ENCODE data around the gene ELK4. TPM values are rescaled to one million over a fixed set of nuclear protein-coding genes. Genes with fewer than 3 reads are reported as not detected.

Gene ELK4
- total and polyA plus RNA-seq, 12 donors: 4.7 to 45.6 (median 38.9) TPM

GRCh38 chr1:205650241-205650640 lies 18.4 kb upstream of the ELK4 start:
- no peak for DNase-seq
- Histone ChIP-seq H3K27me3 (no peaks in the 10 kb centered on the region), H3K4me1 (peaks cover 0 to 4% (median 0%) of the 10 kb centered on the region in 9 donors), H3K9me3 (no peaks in the 10 kb centered on the region), H3K36me3 (no peaks in the 10 kb centered on the region), H3K27ac (no peak overlapping the region), H3K4me3 (no peak overlapping the region)
- TF ChIP-seq CTCF (IDR thresholded peaks at IDR 0.05): no peak
- intact Hi-C loops (cut with DNase I): loop anchor here in 1 of 10 donors (10.0 kb wide), 1 partner anchor 455 kb away; no protein-coding TSS in a partner anchor
- ATAC-seq: no peak
- 84 to 92% methylated on average over 1 of the region's 1 CpG for WGBS, 2 donors

GRCh38 chr1:205645519-205645918 lies 13.7 kb upstream of the ELK4 start:
- intact Hi-C loops (cut with DNase I): no loop called here
- Histone ChIP-seq H3K4me3 (no peak overlapping the region), H3K27ac (no peak overlapping the region), H3K27me3 (no peaks in the 10 kb centered on the region), H3K9me3 (no peaks in the 10 kb centered on the region), H3K36me3 (no peaks in the 10 kb centered on the region), H3K4me1 (peaks cover 0 to 4% (median 0%) of the 10 kb centered on the region in 9 donors)
- TF ChIP-seq CTCF (IDR thresholded peaks at IDR 0.05): no peak
- 87 to 91% methylated on average over 8 of the region's 8 CpGs for WGBS, 2 donors
- DNase-seq (no peak), ATAC-seq (no peak)

- intact Hi-C loops (cut with DNase I): loop anchor here in 1 of 10 donors (5.0 kb wide), 1 partner anchor 115 kb away; no protein-coding TSS in a partner anchor
- Histone ChIP-seq H3K9me3 (no peaks in the 10 kb centered on the region), H3K4me3 (no peak overlapping the region), H3K36me3 (no peaks in the 10 kb centered on the region), H3K27ac (no peak overlapping the region), H3K27me3 (no peaks in the 10 kb centered on the region), H3K4me1 (no peaks in the 10 kb centered on the region)
- ATAC-seq (no peak), DNase-seq (no peak)
- no peak for TF ChIP-seq CTCF (IDR thresholded peaks at IDR 0.05)
- 91 to 95% methylated on average over 2 of the region's 2 CpGs for WGBS, 2 donors
These were observed 11.0 kb upstream of the ELK4 start for GRCh38 chr1:205642679-205643307.

- WGBS, 2 donors: 98 to 100% methylated on average over 1 of the region's 1 CpG
- H3K4me1 ChIP-seq: peaks cover 0 to 15% (median 10%) of the 10 kb centered on the region in 9 donors
- no peak overlapping the region for H3K4me3 ChIP-seq
- ATAC-seq (no peak), DNase-seq (no peak)
- H3K9me3 ChIP-seq: no peaks in the 10 kb centered on the region
- TF ChIP-seq CTCF (IDR thresholded peaks at IDR 0.05): no peak
- intact Hi-C loops (cut with DNase I): loop anchor here in 6 of 10 donors (5.0 to 10.0 kb wide), 4 partner anchors 52 to 112 kb away; no protein-coding TSS in a partner anchor
- no peaks in the 10 kb centered on the region for H3K27me3 ChIP-seq
- H3K27ac ChIP-seq: no peak overlapping the region
- no peaks in the 10 kb centered on the region for H3K36me3 ChIP-seq
These were observed 7.8 kb upstream of the ELK4 start for GRCh38 chr1:205639567-205639966.

Data from heart right ventricle (tissue), 16 donors.